Stimulated activated CD8-positive, alpha-beta memory T cell treated with anti-CD3 and anti-CD28 coated beads, Interleukin-12 subunit alpha, Interleukin-12 subunit beta, amount 100 ng/mL, for 24 hours (primary cell): ENCODE data around the gene BDNF.
"Not testable (repeated sequence)": the region's sequence is repeated elsewhere in the genome, so short reads cannot be mapped to it uniquely, and the experiment has no call there.

Experiments
- DNase-seq: peaks from one replicate; pipeline ENCODE4 v3.0.0-alpha.2; 2020; ENCODE audit errors: extremely low read depth

BDNF gene

DNA sequence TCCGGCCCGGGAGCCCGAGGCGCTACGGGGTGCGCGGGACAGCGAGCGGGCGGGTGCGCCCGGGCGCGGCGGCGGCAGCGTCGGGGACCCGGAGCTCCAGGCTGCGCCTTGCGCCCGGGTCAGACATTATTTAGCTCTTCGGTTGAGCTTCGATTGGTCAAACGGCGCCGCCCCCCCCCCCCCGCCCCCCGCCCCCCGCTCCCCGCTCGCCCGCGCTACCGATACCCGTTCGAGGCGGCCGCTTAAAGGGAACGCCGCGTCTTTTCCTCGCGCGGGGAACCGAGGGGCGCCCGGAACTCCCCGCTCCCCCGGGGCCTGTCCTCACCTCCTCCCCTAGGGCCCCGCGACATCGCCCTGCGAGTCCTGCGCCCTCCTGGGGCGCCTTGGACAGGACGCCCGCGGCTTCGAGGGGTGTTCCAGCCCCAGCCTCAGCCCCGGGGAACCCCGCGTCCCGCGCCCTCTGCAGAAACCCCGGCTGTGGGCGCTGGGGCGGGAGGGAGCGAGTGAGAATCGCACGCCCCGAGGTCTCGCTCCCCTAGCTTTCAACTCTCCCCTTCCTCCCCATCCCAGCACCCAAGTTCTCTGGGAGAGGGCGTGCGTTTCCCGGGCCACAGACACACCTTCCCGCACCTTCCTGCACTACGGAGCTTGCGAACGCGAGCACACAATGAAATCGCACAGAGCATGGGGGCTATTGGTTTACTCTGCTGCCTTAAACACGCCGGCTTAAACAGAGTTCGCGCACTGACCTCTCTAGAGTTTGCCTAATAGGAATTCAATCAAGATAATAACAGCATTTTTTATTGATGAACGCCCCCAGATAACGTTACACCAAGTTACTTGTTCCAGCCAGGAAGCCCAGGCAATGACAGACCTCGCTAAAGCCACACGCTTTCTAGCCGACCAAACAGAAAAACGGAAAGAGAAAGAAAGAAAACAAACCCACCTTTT lies at the start of gene BDNF:
Gene BDNF, minus strand, starts transcription at position 105 of the 951 bp plus-strand sequence. CDS start 41,891 bp downstream, outside the sequence.
- DNase-seq = no peak

DNA sequence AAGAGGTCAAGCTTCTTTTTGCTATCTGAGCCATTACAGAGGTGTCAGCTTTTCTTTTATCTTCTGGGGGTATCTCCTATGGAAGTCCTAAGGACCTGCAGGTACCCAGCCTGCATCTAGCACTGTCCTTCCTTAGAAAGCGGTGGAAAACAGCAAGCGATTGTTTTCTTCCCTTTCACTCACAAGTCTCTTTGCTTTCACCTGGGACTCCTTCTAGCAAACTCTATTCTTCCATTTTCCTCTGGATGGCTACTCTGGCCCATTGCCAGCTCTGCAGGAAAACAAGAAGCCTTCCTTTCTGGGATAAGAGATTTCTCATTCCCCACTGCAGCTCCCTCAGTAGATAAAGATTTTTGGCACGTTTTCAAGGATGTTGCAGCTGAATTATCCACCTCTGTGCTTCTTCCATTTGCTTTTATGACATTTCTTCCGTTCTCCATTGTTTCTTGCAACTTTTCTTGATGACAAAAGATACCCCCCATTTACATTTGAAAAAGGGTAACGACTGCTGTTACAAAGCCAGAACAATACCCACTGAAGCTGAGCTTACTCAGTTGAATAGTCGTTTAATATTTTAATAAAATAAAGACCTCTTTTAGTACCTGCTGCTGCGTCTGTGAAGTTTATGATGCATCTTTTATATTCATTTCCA lies 40.2 kb upstream of the BDNF start:
- no peak for DNase-seq

- no peak for DNase-seq
Observed at GRCh38 chr11:27735281-27735680, 35.0 kb upstream of the BDNF start.

DNA sequence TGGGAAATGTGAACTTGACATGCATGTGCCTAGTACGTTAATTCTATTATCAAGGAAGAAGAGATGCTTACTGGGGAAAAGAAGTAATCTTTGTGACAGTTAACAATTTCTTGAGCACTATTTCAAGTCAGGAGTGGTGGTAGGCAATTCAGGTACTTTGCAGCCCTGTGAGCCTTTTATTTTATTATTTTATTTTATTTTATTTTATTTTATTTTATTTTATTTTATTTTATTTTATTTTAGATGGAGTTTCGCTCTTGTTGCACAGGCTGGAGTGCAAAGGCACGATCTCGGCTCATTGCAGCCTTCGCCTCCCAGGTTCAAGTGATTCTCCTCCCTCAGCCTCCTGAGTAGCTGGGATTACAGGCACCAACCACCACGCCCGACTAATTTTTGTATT lies 31.5 kb upstream of the BDNF start:
- DNase-seq = not testable (repeated sequence)

- no peak for DNase-seq
Observed at GRCh38 chr11:27726981-27727380, 26.7 kb upstream of the BDNF start.

DNA sequence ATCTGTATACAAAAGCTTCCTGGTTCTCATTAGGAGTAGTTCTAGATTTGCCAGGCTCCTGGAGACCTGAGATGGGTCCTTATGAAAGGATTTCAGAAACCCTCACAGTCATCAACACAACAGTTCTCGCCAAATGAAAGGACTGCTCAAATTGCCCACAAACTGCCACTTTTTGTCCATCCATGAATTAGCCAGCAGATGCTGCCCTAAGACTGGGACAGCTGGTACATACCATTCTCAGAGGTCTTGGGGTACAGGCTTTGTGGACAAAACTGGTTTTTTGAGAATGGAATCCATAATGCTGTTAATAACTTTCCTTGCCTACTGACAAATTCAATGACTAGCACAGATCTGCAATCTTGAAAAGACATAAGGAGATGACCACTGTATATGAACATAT lies 23.4 kb upstream of the BDNF start:
- DNase-seq = no peak

- DNase-seq = no peak
Observed at GRCh38 chr11:27722953-27723344, 22.7 kb upstream of the BDNF start.

DNA sequence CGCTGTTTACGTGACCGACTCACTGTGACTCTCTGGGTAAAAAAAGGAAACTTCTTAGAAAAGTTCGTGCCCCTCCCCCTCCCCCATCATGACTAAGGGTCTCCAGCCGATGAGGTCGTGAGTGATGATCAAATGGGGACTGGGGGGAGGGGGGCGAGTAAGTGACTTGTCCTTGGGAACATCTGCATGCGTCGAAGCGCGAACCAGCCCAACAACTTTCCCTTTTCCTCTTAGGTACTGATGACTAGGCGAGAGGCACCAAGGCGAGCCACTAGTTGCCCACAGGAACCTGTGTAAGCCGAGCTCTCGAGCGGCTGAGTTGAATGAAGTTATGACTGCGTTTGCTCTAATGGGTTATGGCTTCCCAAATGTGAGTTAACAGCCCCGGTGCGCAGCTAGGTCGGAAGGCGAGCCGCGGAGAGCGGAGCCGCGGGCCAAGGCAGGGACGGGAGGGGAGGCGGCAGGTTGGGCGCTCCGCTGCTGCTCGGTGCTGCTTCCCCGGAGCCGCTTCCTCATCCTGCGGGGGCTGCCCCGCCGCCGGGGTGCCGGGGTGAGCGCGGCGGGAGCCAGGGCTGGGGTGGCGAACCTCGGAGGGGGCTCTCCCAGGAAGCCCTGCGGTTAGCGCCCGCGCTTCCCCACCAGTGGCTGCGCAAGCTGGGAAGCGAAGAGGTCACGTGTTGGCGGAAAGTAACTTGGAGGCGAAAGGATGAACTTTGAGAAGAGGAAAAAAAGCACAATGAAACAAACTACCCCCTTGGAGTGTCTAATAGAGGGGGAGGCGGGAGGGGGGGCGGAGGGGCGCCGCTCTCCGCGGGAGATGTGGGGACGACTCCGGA lies 22.1 kb upstream of the BDNF start:
- DNase-seq = no peak

DNA sequence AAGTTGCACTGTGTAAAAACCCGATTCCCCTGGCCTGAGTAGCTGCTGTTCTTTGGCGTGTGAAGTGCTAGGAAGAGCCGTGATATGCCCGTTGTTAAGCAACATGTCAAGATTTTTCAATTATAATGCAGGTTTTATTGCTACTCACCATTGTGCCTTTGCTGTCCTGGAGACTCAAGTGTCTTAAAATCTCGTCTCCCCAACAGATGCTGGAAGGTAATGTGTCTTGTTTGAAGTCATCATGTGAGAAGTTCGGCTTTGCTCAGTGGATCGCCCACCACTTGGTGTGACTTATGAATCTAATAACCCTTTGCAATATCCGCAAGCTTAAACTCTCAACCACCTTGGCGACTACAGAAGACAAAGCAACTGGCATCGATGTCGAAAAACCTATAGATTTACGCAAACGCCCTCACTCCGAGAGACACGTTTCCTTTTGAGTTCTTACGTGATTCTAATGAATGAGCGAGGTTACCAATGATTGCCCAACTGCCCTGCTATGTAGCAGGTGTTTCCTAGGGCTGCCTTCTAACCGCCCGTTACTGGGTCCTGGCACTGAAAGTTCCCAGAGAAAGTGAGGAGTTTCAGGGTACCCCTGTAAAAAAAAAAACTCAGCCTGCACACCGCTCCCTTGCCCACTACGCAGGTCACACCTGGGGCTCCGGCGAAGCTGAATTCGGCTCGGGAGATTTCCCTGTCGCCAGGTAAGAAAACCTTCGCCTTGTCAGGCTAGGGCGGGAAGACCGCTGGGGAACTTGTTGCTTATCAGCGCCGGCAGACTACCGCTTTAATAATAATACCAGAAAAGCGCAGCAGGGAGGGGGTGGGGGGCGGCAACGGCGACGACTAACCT lies 21.2 kb upstream of the BDNF start:
- DNase-seq = no peak

GRCh38 chr11:27720277-27720830 lies 20.1 kb upstream of the BDNF start:
- no peak for DNase-seq

- no peak for DNase-seq
Observed at GRCh38 chr11:27719546-27719925, 19.3 kb upstream of the BDNF start.

GRCh38 chr11:27718863-27719545 lies 18.7 kb upstream of the BDNF start:
- DNase-seq = no peak

DNA sequence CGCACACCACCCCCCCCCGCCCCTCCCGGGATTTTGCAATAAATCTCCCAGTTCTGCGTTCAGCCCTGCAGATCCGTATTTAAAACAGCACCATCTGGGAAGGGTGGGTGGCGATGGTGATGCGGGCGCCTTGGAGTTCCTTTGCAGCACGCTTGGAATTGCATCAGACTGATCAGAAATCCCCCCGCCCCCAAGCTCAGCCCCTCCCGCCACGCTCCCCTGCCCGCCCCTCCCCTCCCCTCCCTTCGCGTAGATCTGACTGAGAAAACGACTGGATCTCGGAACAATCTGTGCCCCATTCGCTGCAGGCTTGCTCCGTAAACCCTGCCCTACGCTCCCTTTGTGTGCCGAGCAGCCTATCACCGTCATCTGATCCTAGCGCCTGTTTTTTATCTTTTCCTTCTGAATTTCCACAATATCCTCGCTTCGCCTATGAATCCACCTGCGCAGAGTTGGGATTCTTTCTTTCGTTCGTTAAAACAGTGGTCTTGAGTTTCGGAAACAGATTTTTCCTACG lies 18.1 kb upstream of the BDNF start:
- no peak for DNase-seq

DNA sequence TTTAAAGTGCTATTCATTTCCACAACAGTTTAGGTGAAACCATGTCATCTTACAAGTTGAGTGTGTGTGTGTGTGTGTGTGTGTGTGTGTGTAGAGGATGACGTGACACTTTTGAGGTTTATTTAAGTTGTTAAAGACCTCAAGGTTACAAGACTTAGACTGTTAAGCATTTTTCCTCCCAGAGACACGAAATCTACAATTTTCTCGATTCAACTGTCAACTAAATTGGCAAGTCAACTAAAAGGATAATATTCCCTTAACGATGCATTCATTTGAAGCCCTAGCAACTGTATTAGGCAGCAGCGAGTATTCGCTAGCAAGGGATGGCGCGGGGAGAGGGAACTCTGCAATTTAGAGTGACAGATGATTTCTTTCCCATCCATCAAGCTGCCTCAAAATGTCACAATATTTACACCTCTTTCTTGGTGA lies 17.6 kb upstream of the BDNF start:
- no peak for DNase-seq

- DNase-seq = no peak
Observed at GRCh38 chr11:27717377-27717776, 17.1 kb upstream of the BDNF start.

- DNase-seq = no peak
Observed at GRCh38 chr11:27716835-27717234, 16.6 kb upstream of the BDNF start.

GRCh38 chr11:27716216-27716615 lies 16.0 kb upstream of the BDNF start:
- no peak for DNase-seq

DNA sequence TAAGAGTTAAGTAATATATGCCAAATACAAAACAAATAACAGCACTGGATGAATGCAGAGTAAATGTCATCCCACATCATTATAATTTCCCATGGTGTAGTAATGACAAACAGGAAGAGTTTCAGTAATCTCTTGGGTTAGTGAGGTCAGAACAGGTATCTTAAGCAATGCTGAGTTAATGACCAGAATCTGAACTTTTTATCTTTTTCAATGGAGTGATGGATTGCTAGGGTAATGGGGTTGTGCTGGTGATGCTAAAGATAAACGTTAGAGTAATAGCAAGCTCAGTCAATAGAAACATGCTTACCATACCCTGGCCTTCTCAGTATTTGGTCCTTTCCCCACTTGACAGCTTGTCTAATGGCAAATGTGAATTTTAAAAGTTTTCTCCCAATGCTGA lies 11.5 kb upstream of the BDNF start:
- no peak for DNase-seq

GRCh38 chr11:27710536-27710935 lies 10.3 kb upstream of the BDNF start:
- DNase-seq = no peak

- DNase-seq = no peak
Observed at GRCh38 chr11:27707676-27708075, 7.4 kb upstream of the BDNF start.
